Liver (tissue), 9 donors: Measurements from ENCODE around the gene IL21R. TPM values are rescaled to one million over a fixed set of nuclear protein-coding genes. Genes with fewer than 3 reads are reported as not detected.

ENCODE experiments used
- DNase-seq: peaks from one replicate; pipeline ENCODE4 v3.0.0-alpha.2; 2017; ENCODE audit warnings: low spot score
- H3K27ac ChIP-seq, 2 donors: one replicate each; pipeline ENCODE4 v1.7.0; 2013; ENCODE audit warnings: inconsistent platforms in 2 of 2, low read length in 2 of 2, control low read depth in 1 of 2, low read depth in 1 of 2, mild to moderate bottlenecking in 1 of 2
- H3K27me3 ChIP-seq, 4 donors: one replicate each; pipeline versions ENCODE4 v1.6.1 to v1.7.0; 2013; ENCODE audit warnings: low read length in 3 of 4, inconsistent platforms in 1 of 4, mild to moderate bottlenecking in 1 of 4, moderate library complexity in 1 of 4; ENCODE audit not compliant: control insufficient read depth in 4 of 4, insufficient read depth in 4 of 4
- H3K36me3 ChIP-seq, 4 donors: one replicate each; pipeline versions ENCODE4 v1.6.1 to v1.7.0; 2013; ENCODE audit warnings: low read length in 3 of 4, mild to moderate bottlenecking in 3 of 4, low read depth in 1 of 4, moderate library complexity in 1 of 4; ENCODE audit not compliant: control insufficient read depth in 4 of 4, insufficient read depth in 3 of 4
- H3K4me1 ChIP-seq, 4 donors: one replicate each; pipeline versions ENCODE4 v1.6.1 to v1.7.0; 2013; ENCODE audit warnings: low read length in 3 of 4, mild to moderate bottlenecking in 3 of 4, moderate library complexity in 1 of 4; ENCODE audit not compliant: control insufficient read depth in 4 of 4, insufficient read depth in 4 of 4
- H3K4me3 ChIP-seq, 3 donors: one replicate each; pipeline versions ENCODE4 v1.6.1 to v1.7.0; 2013; ENCODE audit warnings: low read length in 3 of 3, control low read depth in 1 of 3, low read depth in 1 of 3, mild to moderate bottlenecking in 1 of 3
- H3K9ac ChIP-seq, 2 donors: one replicate each; pipeline ENCODE4 v1.7.0; 2013; ENCODE audit warnings: low read length in 2 of 2, mild to moderate bottlenecking in 2 of 2, moderate library complexity in 2 of 2, control low read depth in 1 of 2, low read depth in 1 of 2
- H3K9me3 ChIP-seq, 4 donors: one replicate each; pipeline versions ENCODE4 v1.6.1 to v1.7.0; 2013; ENCODE audit warnings: low read length in 3 of 4; ENCODE audit not compliant: control insufficient read depth in 4 of 4
- ATF3 ChIP-seq: IDR thresholded peaks from 2 replicates; pipeline ENCODE4 v1.6.1; 2016; ENCODE audit warnings: antibody characterized with exemption
- EGR1 ChIP-seq, 2 donors: IDR thresholded peaks; 2 replicates each; pipeline ENCODE4 v1.6.1; 2016 to 2018; ENCODE audit warnings: antibody characterized with exemption in 2 of 2, low read depth in 2 of 2
- FOXA1 ChIP-seq: IDR thresholded peaks from 2 replicates; pipeline ENCODE4 v1.6.1; 2016; ENCODE audit warnings: antibody characterized with exemption
- FOXA2 ChIP-seq: IDR thresholded peaks from 2 replicates; pipeline ENCODE4 v1.6.1; 2016; ENCODE audit warnings: antibody characterized with exemption
- GABPA ChIP-seq, 2 donors: IDR thresholded peaks in 1 of 2; conservative IDR thresholded peaks in 1 of 2; 2 replicates each; pipeline ENCODE4 v1.6.1; 2016; ENCODE audit warnings: antibody characterized with exemption in 2 of 2, mild to moderate bottlenecking in 1 of 2, moderate library complexity in 1 of 2
- HNF4A ChIP-seq, 2 donors: conservative IDR thresholded peaks; 2 replicates each; pipeline ENCODE4 v1.6.1; 2016; ENCODE audit warnings: antibody characterized with exemption in 2 of 2, mild to moderate bottlenecking in 2 of 2
- HNF4G ChIP-seq: IDR thresholded peaks from 2 replicates; pipeline ENCODE4 v1.6.1; 2016; ENCODE audit warnings: antibody characterized with exemption
- JUND ChIP-seq, 2 donors: IDR thresholded peaks; 2 replicates each; pipeline ENCODE4 v1.6.1; 2016; ENCODE audit warnings: antibody characterized with exemption in 2 of 2
- NR2F2 ChIP-seq: IDR thresholded peaks from 2 replicates; pipeline ENCODE4 v1.6.1; 2016; ENCODE audit warnings: antibody characterized with exemption
- RAD21 ChIP-seq, 2 donors: IDR thresholded peaks; 2 replicates each; pipeline ENCODE4 v1.6.1; 2016; ENCODE audit warnings: antibody characterized with exemption in 2 of 2, mild to moderate bottlenecking in 2 of 2
- REST ChIP-seq: IDR thresholded peaks from 2 replicates; pipeline ENCODE4 v1.6.1; 2016; ENCODE audit warnings: antibody characterized with exemption, mild to moderate bottlenecking
- RXRA ChIP-seq, 2 donors: IDR thresholded peaks; 2 replicates each; pipeline ENCODE4 v1.6.1; 2017 to 2018; ENCODE audit warnings: antibody characterized with exemption in 2 of 2, mild to moderate bottlenecking in 1 of 2
- SP1 ChIP-seq: IDR thresholded peaks from 2 replicates; pipeline ENCODE4 v1.6.1; 2018; ENCODE audit warnings: antibody characterized with exemption, mild to moderate bottlenecking
- TAF1 ChIP-seq: conservative IDR thresholded peaks from 2 replicates; pipeline ENCODE4 v1.6.1; 2016; ENCODE audit warnings: antibody characterized with exemption, mild to moderate bottlenecking
- YY1 ChIP-seq: IDR thresholded peaks from 2 replicates; pipeline ENCODE4 v1.6.1; 2016; ENCODE audit warnings: antibody characterized with exemption, mild to moderate bottlenecking
- WGBS: extraction: QIAGEN DNeasy Blood & Tissue Kit; methylation state at CpG from one replicate; pipeline ENCODE4 v1.1.7; 2013; 5-methylcytosine and 5-hydroxymethylcytosine counted together
- polyA plus RNA-seq, 2 donors: library from polyadenylated mRNA; stranded (reverse) in 1 of 2; unstranded in 1 of 2; fragments of 200-250 nt in 1 of 2; fragments of >200 nt in 1 of 2; fragmentation: Nextera tagmentation in 1 of 2; extraction: Ambion mirVana in 1 of 2; gene quantifications; one replicate each; pipeline versions ENCODE4 v1.2.1 to v1.2.3, GENCODE V29; 2013 to 2015
- total RNA-seq, 2 donors: library from RNA; depleted of rRNA; stranded (reverse); fragments of >200 nt; gene quantifications; one replicate each; pipeline ENCODE4 v1.2.3, GENCODE V29; 2014
- TF ChIP-seq, protein P1 (sequence below): fragments of 150-350 bp; IDR thresholded peaks from 2 replicates; pipeline ENCODE4 v1.5.1; 2017; ENCODE audit warnings: improper control_type of control experiment, low read depth, low read length; ENCODE audit not compliant: missing input control
- TF ChIP-seq, protein P2 (sequence below): IDR thresholded peaks from 2 replicates; pipeline ENCODE4 v1.6.1; 2016; ENCODE audit warnings: antibody characterized with exemption
- donor health status: healthy.
- donor health status: healthy.
- donor health status: healthy.
- donor health status: healthy.
- donor health status: healthy.

The IL21R gene
- total and polyA plus RNA-seq, 4 donors, result 0.19 to 0.84 (median 0.39) TPM

DNA sequence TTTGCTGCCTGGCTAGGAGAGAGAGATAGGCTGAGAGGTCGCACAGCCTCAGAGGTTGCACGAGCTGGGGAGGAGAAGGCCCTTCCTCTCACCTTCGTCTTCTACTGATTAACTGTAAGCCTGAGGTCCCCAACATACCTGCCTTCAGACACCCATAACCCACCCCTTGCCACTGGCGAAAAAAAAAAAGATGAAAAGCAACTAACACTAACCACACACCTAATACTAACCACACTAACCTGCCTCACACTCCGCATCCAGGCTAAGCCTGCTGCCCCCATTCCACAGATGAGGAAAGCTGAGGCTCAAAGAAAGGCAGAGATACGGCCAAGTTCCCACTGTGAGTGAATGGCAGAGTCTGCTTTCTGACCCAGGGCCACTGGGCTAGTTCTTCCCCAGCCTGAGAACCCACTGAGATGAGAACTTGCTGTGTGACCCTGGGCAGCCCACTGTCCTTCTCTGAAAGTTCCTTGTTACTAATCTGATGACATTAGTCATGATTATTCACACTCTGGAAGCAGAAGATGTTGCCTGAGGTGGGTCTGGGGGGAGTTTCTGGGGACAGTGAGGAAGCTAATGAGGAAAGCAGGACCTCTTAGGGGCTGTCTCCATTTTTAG, 4.6 kb downstream of the IL21R start:
- H3K4me1 ChIP-seq, result no peaks in the 10 kb centered on the region
- no peak overlapping the region for H3K4me3 ChIP-seq
- 67% methylated on average over 6 of the region's 6 CpGs for WGBS
- H3K36me3 ChIP-seq, result no peaks in the 10 kb centered on the region
- DNase-seq, result no peak
- H3K9me3 ChIP-seq, result no peaks in the 10 kb centered on the region
- no peak overlapping the region for H3K27ac ChIP-seq
- peaks cover 0 to 3% (median 0%) of the 10 kb centered on the region in 4 donors for H3K27me3 ChIP-seq
- no peak overlapping the region for H3K9ac ChIP-seq
- TF ChIP-seq HNF4G, result no peak

DNA sequence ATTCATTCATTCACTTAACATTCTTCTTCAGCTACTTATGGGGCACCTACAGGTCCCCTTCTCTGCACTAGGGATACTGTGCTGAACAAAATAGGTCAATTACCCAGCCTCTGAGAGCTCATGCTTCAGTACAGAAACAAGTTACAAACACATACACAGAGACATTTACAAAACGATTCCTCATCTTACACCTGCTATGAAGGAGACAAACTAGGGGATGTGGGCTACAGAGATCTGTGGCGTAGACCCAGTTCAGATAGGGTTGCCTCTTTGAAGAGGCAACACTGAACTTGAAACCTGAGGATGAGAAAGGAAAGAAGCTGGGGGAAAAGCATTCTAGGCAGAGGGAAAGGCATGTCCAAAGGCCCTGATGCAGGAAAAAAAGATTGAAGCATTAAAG, 5.2 kb downstream of the IL21R start:
- Histone ChIP-seq H3K27me3 (peaks cover 0 to 3% (median 0%) of the 10 kb centered on the region in 4 donors), H3K27ac (no peak overlapping the region), H3K9ac (no peak overlapping the region), H3K9me3 (no peaks in the 10 kb centered on the region), H3K4me3 (no peak overlapping the region), H3K36me3 (no peaks in the 10 kb centered on the region), H3K4me1 (no peaks in the 10 kb centered on the region)
- no peak for DNase-seq
- 69% methylated on average over 2 of the region's 2 CpGs for WGBS
- TF ChIP-seq HNF4G (no peak), FOXA2 (no peak), RAD21 (IDR thresholded peaks at IDR 0.05) (no peak), NR2F2 (no peak), ATF3 (no peak), REST (no peak), JUND (IDR thresholded peaks at IDR 0.05) (no peak), HNF4A (conservative IDR thresholded peaks at IDR 0.05) (no peak), EGR1 (IDR thresholded peaks at IDR 0.05; ENCODE audit: low read depth in 2 of 2) (no peak), GABPA (IDR thresholded peaks at IDR 0.05 in 1 of 2, conservative IDR thresholded peaks at IDR 0.05 in 1 of 2) (no peak), SP1 (no peak), RXRA (IDR thresholded peaks at IDR 0.05) (no peak), FOXA1 (no peak), YY1 (no peak), TAF1 (no peak)
- TF ChIP-seq, protein P1, sequence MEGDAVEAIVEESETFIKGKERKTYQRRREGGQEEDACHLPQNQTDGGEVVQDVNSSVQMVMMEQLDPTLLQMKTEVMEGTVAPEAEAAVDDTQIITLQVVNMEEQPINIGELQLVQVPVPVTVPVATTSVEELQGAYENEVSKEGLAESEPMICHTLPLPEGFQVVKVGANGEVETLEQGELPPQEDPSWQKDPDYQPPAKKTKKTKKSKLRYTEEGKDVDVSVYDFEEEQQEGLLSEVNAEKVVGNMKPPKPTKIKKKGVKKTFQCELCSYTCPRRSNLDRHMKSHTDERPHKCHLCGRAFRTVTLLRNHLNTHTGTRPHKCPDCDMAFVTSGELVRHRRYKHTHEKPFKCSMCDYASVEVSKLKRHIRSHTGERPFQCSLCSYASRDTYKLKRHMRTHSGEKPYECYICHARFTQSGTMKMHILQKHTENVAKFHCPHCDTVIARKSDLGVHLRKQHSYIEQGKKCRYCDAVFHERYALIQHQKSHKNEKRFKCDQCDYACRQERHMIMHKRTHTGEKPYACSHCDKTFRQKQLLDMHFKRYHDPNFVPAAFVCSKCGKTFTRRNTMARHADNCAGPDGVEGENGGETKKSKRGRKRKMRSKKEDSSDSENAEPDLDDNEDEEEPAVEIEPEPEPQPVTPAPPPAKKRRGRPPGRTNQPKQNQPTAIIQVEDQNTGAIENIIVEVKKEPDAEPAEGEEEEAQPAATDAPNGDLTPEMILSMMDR, result no peak
- TF ChIP-seq, protein P2, sequence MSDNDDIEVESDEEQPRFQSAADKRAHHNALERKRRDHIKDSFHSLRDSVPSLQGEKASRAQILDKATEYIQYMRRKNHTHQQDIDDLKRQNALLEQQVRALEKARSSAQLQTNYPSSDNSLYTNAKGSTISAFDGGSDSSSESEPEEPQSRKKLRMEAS, result no peak
